EH (cell line): ENCODE data around the gene JPH4.

ENCODE experiments used
- DNase-seq: peaks from one replicate; pipeline ENCODE4 v3.0.0-alpha.2; 2015; ENCODE audit warnings: low read depth

Gene JPH4

DNA sequence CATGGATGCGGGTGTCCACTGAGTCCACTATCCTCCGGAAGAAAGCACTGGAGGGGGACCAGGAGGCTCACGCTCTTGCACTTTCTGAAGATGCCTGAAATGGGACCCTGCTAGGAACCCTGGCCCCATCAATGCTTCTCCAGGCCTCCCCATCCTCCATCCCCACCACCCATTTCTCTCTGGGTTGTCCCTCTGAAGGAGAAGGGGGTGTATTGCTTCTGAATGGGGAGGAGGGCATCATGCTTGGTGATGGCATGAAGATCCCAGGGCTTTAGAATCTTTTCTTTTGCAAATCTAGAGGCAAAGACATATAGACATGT, 681 bp upstream of the JPH4 start:
- no peak for DNase-seq

DNA sequence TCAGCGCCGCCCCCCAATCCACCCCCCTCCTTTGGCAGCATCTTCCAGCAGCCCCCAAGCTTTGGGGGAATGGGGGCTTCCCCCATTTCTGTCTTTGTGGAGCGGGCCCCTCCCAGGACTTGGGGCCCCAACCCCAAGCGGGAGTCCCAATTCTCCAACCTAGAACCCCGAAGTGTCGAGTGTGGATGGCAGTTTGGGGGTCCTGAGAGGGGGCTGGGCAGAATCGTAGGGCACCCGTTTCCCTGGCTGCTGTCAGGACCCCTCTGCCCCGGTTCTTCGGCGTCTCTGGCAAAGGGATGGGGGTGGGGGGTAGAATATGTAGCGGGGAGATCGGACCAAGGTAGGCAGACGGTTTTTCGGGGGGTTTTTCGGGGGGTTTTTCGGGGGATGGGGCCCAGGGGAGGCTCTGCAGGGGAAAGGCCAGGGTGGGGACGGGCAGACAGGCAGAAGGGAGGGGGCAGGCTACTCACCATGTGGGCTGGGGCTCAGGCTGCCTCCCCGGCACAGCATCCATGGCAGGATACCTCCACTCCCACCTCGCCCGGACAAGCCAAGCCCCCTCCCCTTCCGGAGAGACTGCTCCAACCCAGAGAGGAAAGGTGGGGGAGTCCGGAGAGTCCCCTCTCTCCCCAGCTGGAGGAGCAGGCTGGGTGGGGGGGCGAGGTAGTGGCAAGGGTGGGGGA, 739 bp downstream of the JPH4 start:
- no peak for DNase-seq

DNA sequence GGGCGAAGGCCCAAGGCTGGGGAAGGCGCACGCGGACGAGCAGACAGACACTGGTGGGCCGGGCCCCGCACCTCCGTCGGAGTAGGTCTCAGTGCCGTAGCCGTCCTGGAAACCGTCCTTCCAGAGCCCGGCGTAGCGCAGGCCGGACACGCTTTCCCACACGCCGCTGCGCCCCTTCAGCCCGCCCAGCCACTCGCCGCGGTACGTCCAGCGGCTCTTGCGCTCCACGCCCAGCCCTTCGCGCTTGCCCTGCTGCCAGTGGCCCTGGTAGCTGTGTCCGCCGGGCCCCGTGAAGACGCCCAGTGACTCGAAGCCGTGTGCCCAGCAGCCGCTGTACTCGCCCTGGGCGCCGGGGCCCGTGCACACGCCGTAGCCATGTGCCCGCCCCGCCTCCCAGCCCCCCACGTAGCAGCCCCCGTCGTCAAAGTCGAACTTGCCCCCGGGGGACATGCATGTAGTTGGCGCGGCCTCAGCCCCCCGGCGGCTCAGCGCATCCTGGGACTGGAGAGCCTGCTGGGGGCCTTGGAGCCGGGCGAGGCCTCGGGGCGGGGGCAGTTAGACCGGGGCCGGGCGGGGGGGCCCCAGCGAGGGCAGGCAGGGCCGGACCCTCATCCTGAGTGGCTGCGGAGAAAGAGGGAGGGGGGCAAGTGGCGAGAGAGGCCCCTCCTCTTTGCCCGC, 1.4 kb downstream of the JPH4 start:
- DNase-seq = peak; percentile 19

DNA sequence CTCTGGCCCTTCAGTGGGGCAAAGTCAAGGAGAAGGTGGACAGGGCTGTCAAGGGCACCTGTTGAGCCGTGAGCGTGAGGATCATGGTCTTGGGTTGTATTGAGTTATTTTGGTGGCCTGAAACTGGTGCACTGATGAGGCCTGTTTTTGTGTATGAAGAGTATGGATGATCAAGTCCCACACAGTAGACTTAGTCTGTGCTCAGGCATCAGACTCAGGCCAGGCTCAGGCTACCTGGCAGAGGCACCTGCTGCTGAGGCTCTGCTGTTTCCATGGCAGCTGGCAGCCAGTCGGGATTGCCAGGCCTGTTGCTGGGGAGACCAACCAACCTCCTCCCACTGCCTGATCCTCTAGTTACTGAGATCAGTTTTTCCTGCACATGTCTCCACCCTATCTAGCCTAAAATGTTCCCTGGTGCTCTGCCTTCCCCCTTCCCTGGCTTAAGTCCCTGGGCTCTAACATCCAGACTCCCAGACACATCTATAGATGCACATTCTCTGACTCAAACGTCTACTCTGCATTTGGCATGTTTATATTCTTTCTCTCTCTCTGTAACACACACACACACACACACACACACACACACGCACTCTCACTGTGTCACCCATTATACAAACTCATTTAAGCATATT, 5.1 kb downstream of the JPH4 start:
- DNase-seq = no peak

DNA sequence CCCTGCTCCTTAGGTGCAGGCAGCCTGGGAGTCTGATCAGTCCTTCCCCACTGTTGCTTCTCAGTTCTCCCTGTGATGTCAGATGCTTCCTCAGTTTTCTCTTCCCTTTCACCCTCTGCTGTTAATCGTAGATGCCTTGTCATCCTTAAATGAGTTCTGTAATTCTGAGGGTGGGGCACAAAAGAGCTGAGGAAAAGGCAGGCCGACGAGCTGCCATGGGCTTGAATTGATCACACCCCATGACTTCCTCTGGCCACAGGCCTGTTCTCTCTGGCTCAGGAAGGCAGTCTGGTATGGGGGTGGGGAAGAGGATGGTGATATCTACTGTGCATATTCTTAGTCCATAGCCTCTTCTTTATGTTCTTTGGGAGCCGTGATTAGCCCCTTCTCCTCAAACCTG, 5.8 kb downstream of the JPH4 start:
- DNase-seq = no peak

DNA sequence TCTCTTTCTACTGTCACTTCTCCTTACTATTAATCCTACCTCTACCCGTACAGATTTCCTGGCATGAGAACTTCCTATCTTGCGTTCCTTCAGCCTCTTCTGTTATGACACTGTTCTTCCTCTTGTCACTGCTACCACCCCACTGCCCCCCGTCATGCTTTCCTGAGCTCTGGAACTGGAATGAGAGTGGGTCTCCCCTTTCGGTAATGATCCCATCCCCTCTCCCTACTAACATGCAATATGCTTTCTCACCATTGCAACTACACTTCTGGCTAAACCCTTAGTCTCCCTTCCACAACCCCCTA, 6.1 kb downstream of the JPH4 start:
- no peak for DNase-seq

DNA sequence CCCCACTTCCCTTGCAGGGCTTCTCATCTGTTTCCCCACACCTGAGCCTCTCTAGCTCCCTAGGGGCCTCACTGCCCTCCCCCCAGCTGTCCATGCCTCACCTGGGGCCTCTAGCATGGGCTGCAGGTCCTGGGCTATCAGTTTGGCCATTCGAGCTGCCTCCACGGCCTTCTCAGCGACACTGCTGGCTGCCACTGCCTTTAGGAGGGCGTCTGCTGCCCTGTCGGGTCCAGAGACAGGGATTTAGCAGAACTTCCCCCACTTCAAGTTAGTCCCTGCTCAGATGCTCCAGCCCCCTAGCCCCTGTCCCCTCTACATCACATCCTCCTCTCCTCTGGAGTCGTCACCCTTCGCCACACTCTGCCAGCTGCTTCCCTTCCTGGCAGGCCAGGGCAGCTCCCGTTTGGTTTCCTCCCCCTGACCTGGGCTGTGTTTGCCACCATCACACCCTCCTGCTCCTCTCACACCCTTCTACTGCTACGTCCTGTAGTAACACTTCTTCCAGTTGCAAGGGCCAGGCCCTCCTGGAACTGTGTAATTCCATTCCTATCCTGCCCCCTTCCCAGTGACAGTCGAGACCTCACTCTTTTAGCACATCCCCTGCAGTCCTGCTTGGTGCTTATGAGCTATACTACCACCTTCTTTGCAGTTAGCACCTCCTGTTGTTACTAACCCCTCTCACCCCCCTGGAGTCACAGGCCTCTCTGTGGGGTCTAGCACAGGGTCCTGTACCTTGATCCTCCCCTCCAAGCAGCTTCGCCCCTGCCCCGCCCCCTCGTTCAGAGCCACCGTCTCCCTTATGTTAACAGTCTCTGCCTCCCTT, 6.7 kb downstream of the JPH4 start:
- no peak for DNase-seq

DNA sequence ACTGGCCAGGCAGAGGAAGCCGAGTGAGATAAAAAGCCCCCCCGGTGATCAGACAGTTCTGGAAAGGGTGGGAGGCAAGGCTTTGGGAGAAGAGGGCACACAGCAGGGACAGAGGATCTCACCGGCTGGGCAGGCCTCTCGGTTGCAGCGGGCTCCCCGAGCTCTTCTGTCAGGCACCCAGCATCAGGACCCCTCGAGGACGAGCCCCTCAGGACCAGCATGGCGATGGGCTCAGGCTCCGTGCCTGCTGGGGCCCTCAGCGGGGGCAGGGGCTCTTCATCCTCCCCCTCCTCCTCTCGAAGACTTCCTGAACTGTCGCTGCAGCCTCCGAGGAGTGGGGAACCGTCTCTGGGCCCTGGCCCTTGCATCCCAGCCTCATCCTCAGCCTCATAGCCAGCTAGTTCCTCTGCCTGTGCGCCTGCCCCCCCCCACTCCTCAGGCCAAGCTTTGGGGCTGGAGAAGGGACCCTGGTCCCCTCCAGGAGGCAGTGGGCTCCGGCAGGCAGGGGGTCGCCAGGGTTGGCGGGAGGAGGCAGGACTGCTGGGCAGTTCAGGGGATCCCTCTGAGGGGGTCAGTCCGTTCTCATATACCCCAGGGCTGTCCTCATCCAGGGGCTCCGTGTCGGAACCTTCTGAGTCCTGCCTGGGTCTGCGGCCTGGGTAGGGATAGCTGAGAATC, 7.6 kb downstream of the JPH4 start:
- no peak for DNase-seq

DNA sequence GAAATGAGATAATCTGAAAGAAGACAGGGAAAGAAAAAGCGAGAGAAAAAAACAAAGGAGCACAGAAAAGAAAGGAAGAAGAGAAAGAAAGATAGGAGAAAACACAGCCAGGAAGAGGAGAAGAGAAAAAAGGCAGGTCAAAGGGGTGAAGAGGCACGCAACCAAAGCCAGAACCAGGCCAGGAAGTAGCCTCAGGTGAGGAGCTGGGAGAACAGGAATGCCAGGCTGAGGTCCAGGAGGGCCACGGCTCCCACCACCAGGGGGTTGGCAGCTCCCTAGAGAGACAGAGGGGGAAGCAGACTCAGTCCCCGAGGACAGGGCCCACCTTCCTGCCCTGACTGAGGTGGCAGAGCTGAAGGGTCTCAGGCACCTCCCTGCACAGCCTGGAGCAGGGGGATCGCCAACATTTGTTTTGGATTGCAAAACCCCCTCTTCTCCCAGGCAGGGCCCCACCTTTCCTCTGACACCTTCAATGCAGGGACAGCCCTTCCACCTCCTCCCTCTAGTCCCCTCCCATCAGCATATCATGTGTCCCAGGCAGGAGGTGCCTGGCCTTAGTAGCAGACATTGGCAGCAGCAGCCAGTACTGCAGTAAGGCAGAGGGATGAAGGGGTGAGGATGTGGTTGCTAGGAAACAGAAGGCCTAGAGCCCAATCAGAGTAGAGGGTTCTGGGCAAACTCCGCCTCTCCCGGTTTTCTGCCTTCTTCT, 9.0 kb downstream of the JPH4 start:
- peak; percentile 43 for DNase-seq

DNA sequence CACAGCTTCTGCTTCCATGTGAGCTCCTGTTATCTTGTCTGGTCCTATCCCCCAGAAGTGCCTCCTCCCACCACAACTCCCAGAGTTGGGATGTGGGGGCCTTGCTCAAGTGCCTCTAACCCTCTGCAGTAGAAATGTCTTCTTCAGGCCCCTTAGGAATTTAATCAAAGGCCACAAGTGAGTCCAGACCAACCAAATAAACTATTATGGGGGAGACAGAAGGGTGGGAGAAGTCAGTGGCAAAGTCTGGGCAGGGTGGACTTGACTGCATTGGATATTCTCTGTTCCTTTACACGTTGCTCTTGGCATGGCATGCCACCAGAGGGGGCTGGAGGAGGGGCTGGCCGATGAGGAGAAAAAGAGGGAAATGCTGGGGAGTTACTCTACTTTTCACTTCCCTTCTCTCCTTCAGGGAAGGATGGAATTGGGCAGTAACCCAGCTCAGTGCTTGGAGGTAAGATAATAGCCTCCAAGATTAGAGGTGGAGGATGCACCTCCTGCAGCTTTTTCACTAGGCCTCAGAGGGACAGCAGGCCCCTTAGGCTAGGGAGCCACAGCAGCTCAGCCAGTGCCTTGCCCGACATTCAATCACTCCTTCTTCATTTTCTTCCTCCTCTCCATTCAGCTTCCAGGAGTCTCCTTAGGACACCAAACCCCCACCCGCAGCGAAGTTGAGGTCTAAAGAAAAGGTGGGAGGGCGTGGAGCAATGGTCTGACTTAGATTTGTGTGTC, 9.8 kb downstream of the JPH4 start:
- DNase-seq = no peak

DNA sequence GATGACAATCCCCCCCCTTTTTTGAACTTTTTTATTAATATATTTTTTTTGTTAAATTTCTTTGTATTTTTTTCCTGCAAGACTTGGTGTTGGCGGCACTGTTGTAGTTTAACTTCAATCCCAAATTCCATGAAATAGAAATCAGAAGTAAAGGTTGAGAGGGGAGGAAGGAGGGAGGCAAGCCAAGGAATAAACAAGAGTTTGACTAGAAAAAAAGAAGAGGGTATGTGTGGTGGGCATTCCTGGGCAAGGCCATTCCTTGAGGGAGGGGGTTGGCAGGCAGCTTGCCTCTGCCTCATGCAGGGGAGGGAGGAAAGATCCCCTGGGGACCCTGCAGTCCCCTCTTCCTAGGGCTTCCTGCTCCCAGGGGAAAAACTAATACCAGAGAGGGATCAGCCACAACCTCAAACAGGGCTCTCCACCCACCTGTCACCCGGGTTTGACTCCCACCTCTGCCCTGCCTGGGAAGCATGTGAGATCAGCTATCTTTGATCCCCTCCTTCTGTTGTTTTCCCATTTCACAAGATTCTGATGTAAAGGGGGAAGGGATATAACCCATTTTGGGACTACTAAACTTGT, 10.5 kb downstream of the JPH4 start:
- DNase-seq = no peak

DNA sequence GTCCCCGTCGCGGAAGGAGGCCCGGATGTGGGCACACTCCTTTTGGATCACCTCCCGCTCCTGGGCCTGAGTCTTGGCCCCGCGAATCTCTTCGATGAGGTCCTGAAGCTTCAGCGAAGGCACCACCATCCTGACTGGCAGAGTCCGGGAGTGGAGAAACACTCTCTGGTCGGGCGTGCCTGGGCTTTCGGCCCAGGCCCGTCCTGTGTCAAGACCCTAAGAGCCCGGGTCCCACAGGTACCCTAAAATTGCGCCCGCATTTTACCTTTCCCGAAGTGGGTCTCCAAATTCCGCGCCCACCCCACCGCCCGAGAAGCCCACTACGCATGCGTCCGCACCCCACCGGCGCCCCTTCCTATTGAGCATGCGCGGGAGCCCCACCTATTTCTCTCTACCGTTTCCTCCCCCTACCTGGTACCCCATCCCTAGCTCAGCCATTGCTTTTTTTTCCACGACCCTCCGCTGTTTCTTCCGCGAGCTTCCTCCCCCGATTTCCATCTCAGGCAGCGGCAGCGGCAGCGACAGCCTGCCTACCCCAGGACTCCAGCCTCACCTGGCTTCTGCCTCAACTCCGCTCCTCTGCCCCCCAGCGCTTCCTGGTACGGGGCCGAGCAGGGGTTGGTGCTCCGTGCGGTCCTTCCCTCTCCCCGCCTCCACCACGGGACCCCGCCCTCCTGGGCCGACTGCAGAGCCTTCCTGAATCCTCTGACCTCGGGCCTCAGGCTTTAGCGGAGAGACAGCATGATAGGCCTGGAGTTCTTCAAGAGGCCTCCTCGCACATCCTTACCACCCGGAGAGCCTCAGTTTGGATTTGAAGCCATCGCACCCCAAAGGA, 11.2 kb downstream of the JPH4 start, which contains the start of gene AP1G2:
Gene AP1G2 (minus strand): TSS at position 606 of the 835 bp plus-strand sequence. CDS start 477 bp downstream, at position 129.
- peak; percentile 78 for DNase-seq

DNA sequence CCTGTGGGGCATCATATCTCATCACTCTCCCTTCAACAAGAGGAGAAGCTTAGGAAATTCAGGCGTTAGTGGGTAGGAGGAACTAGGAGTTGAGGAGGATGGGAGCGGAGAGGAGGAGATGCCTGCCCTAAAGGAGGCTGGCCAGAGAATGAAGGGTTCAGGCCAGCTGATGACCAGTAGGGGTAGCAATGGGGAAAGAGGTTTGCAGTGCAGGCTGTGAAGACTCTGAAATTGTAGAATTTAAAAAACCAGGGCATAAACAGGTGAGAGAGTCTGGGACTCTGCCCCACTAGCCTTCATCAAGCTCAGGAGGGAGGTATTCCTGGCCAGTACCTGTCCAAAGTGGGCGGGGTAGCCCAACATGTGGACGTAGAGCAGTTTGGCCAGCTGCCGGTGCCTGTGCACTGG, 11.8 kb downstream of the JPH4 start:
- peak; percentile 44 for DNase-seq

DNA sequence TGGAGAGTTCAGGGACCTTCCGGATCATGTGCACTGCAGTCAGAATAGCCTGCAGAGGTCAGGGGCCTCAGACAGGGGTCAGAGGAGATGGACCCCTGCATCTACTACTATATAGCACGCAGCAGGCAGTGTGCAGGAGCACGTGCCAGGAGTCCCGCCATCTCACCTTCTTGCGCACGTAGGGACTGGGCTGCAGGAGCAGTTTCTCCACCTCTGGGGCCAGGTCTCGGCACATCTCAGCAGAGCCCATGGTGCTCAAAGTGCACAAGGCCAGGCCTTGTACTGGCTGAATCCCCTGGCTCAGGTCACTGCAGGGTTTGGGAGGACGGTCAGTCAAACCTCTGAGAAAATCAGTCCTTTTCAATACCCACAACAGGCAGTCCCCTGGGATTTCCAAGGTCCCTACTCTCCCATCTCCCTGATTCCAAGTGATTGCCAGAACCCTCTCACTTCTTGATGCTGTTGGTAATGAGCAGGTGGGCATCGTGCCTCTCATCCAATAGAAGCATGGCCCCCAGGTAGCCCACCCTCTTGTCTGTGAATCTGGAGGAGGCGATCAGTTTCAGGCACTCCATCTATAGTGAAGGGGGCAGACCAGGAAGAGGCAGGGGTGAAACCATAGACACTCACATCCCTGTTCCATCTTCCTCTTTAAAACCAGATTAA, 12.3 kb downstream of the JPH4 start:
- no peak for DNase-seq

DNA sequence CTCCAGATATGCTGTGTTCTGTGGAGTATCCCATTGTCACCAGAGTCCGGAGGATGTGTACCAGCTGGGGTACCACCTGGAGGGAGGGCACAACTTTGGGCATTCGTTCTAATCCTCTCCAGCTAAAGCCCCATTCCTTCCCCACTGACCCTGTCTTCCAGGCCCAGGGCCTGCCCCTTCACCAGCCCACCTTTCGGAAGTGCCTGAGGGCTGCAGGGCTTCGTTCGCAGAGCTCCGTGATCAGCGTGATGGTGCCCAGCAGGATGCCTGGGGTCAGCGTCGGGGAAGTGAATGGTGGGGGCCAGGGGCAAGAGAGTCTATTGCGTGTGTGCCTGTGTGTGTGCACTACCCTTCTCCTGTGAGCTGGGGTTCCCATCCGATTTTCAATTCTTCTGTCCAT, 13.0 kb downstream of the JPH4 start:
- DNase-seq = no peak

DNA sequence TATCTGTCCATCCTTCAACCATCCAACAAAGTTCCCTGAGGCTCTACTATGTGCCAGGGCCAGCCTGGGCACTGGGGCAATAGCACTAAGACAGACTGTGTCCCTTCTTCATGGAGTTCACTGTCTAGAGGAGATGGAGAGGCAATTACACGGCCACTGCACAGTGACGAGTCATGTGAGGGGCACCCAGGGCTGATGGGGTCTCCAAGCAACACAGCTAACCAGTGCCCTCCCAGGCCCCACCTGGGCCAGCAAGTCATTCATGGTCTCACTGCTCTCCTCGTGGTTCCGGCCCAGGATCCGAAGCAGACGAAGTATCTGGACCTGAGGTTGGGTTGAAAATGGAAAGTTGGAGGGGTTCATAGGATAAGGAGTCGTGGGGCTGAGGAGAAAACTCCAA, 13.7 kb downstream of the JPH4 start:
- no peak for DNase-seq

DNA sequence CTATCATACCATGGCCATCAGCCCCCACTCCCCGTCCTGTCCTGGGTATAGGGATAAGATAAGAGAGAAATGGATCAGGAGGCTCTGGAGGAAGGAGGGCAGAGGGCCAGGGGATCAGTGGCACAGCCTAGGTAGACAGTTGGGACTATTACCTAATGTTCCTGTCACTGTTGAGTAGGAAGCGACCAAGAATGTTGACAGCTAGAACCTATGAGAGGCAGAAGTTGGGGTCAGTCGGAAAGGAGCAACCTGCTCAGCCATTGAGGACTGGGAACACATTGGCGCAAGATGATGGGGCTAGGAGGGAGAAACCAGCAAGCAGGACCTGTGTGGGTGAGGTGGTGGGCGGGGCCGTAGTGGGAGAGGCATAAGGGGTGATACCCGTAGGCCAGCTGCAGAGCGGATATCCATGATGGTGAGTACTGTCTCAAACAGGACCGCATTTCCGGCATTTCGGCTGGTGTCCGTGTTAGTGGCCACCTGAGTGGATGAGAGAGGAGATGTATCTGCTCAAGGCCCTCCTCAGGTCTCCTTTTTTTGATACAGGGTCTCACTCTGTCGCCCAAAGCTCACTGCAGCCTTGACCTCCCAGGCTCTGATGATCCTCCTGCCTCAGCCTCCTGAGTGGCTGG, 14.3 kb downstream of the JPH4 start:
- no peak for DNase-seq

DNA sequence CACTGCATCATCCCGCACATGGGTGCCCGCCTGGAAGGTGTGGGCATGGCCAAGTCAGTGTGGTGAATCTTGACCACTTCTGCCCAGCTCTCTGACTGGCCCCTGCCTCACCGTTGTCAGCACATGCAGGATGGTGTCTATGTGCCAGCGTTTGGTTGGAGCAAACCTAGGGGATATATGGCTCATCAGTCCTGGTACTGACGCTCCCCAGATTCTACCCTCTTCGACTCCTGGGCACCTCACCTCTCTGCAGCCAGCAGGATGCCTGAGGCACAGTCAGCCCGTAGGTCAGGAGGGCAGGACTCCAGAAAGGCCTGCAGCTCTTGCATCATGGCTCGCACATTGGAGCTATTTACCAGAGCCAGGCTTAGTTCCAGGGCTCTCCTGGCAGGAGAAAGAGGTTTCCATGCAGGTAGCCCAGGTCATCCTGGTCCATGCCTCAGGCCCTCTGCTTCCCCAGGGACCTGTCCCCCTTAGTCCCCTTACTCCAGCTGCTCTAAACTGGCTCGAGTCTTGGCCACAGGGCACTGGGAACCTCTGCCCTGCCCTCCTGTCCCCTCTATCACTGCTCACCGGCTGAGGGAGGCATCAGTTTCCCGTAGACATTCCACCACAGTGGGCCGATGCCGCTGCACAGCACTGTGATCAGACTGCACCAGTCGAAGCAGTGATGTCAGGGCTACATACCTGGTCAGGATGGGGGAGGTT, 15.0 kb downstream of the JPH4 start:
- no peak for DNase-seq
